Left ventricle myocardium inferior (tissue), 1 donor: ENCODE measurements around the gene ZNF423. TPM values are rescaled to one million over a fixed set of nuclear protein-coding genes. Genes with fewer than 3 reads are reported as not detected.

Experiments
- DNase-seq: peaks from one replicate; pipeline ENCODE4 v3.0.0-alpha.2; 2020
- H3K27ac ChIP-seq: fragments of 200-600 bp; replicated peaks from 2 replicates; pipeline ENCODE4 v1.8.0; 2021
- H3K27me3 ChIP-seq: fragments of 200-600 bp; 2 replicates; pipeline ENCODE4 v1.8.0; 2021; ENCODE audit warnings: low read depth
- H3K36me3 ChIP-seq: fragments of 200-600 bp; 2 replicates; pipeline ENCODE4 v1.8.0; 2021
- H3K4me1 ChIP-seq: fragments of 200-600 bp; 2 replicates; pipeline ENCODE4 v1.8.0; 2021
- H3K4me3 ChIP-seq: fragments of 200-600 bp; 2 replicates; pipeline ENCODE4 v1.8.0; 2021; ENCODE audit warnings: mild to moderate bottlenecking, moderate library complexity
- H3K9me3 ChIP-seq: fragments of 200-600 bp; replicated peaks from 2 replicates; pipeline ENCODE4 v1.8.0; 2021
- intact Hi-C: fragments of 100-400 bp; cut with micrococcal nuclease; formaldehyde crosslinking; loops from one replicate; pipeline ENCODE4 v1.11.0; 2022
- total RNA-seq: library from RNA; stranded (reverse); fragmentation: NEBNext Ultra II Directional; extraction: Animal tissue kit (Norgen Biotek cat#: 25700); gene quantifications from one replicate; pipeline ENCODE4 v1.2.1, GENCODE V29; 2021
- TF ChIP-seq, protein P1 (sequence below): fragments of 200-600 bp; IDR thresholded peaks from 2 replicates; pipeline ENCODE4 v1.8.0; 2021; ENCODE audit warnings: antibody characterized with exemption, mild to moderate bottlenecking, borderline replicate concordance
- donor health status: DM: no; HTN: yes; CAD: no; lungs with severe emphysema.

ZNF423 gene
- total RNA-seq, 1 donor from 2014 or later: 8.6 TPM

- intact Hi-C loops: no loop called here
- Histone ChIP-seq H3K4me1 (no peaks in the 10 kb centered on the region), H3K9me3 (no peaks in the 10 kb centered on the region), H3K4me3 (no peak overlapping the region), H3K27me3 (peaks cover 11% of the 10 kb centered on the region), H3K27ac (no peak overlapping the region), H3K36me3 (no peaks in the 10 kb centered on the region)
- TF ChIP-seq, protein P1, sequence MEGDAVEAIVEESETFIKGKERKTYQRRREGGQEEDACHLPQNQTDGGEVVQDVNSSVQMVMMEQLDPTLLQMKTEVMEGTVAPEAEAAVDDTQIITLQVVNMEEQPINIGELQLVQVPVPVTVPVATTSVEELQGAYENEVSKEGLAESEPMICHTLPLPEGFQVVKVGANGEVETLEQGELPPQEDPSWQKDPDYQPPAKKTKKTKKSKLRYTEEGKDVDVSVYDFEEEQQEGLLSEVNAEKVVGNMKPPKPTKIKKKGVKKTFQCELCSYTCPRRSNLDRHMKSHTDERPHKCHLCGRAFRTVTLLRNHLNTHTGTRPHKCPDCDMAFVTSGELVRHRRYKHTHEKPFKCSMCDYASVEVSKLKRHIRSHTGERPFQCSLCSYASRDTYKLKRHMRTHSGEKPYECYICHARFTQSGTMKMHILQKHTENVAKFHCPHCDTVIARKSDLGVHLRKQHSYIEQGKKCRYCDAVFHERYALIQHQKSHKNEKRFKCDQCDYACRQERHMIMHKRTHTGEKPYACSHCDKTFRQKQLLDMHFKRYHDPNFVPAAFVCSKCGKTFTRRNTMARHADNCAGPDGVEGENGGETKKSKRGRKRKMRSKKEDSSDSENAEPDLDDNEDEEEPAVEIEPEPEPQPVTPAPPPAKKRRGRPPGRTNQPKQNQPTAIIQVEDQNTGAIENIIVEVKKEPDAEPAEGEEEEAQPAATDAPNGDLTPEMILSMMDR: no peak
- DNase-seq: no peak
These were observed 167.7 kb downstream of the ZNF423 start for GRCh38 chr16:49688036-49688697.

GRCh38 chr16:49687476-49688002 is 168.4 kb downstream of the ZNF423 start:
- no peak for DNase-seq
- Histone ChIP-seq H3K36me3 (no peaks in the 10 kb centered on the region), H3K4me3 (no peak overlapping the region), H3K27ac (no peak overlapping the region), H3K9me3 (no peaks in the 10 kb centered on the region), H3K4me1 (no peaks in the 10 kb centered on the region), H3K27me3 (peaks cover 9% of the 10 kb centered on the region)
- intact Hi-C loops: no loop called here
- TF ChIP-seq, protein P1: no peak

DNA sequence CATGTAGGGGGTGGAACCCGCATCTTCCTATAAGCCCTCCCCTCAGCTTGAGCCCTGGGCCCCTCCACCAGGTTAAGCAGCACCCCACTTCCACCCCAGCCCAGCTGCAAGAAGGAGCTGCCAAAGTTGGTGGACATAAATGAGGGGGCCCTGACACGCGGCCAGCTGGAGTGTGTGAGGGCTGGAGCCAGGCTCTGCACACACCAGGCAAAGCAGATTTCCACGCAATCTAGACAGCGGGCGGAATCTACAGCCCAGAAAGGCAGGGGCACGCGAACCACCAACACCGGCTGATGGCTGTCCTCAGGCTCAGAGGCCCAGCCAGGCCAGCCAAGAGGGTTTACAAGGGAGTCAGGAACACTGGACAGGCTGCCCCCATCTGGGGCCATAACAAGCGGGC is 171.2 kb downstream of the ZNF423 start:
- intact Hi-C loops: no loop called here
- no peaks in the 10 kb centered on the region for H3K4me1 ChIP-seq
- TF ChIP-seq, protein P1: no peak
- H3K27me3 ChIP-seq: peaks cover under 1% of the 10 kb centered on the region
- H3K27ac ChIP-seq: no peak overlapping the region
- H3K36me3 ChIP-seq: no peaks in the 10 kb centered on the region
- H3K9me3 ChIP-seq: peaks cover 16% of the 10 kb centered on the region
- no peak overlapping the region for H3K4me3 ChIP-seq
- DNase-seq: no peak

- intact Hi-C loops: no loop called here
These were observed 173.2 kb downstream of the ZNF423 start for GRCh38 chr16:49682577-49683165.

DNA sequence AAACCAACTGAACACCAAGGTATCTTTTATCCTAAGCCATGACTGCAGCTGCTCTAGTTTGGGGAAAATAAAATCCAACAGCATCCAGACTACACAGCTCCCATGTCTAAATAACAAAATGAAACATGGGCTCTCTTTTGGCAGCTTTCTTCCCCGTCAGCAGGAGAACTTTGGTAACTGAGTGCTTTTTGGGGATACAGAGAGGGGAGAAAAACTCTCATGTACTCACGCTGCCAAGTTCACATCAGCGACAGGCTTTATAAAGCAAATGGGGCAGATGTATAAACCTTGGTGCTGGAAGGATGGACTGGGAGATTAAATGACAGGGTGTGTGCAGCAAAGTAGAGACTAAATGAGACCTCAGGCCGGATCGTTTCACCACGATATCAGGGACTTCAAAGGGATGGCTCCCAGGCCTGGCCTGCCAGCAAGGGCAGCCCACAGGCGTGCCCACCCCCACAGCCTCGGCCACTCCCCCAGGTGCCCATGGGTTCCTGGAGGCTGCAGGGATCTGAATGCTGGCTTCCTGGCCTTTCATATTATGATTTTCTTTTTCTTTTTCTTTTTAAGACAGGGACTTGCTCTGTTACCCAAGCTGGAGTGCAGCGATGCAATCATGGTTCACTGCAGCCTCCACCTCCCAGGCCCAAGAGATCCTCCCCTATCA is 174.6 kb downstream of the ZNF423 start:
- TF ChIP-seq, protein P1: no peak
- Histone ChIP-seq H3K27ac (no peak overlapping the region), H3K9me3 (peaks cover 19% of the 10 kb centered on the region), H3K4me3 (no peak overlapping the region), H3K36me3 (no peaks in the 10 kb centered on the region), H3K27me3 (no peaks in the 10 kb centered on the region), H3K4me1 (no peaks in the 10 kb centered on the region)
- intact Hi-C loops: no loop called here
- DNase-seq: no peak

More at GRCh38 chr16:49682577-49683165, 173.2 kb downstream of the ZNF423 start:
- Histone ChIP-seq H3K9me3 (peaks cover 19% of the 10 kb centered on the region), H3K36me3 (no peaks in the 10 kb centered on the region), H3K4me1 (no peaks in the 10 kb centered on the region), H3K4me3 (no peak overlapping the region), H3K27ac (no peak overlapping the region), H3K27me3 (no peaks in the 10 kb centered on the region)
- no peak for DNase-seq
- TF ChIP-seq, protein P1: no peak
